ENCODE measurements around the gene JAM3. TPM values are rescaled to one million over a fixed set of nuclear protein-coding genes. Genes with fewer than 3 reads are reported as not detected.

The JAM3 gene
- total and polyA plus RNA-seq, 2 of the 8 experiments (the other 6 are each of a cell fraction or from before 2014, with no cell fraction given), result 19.6 to 42.8 TPM

DNA sequence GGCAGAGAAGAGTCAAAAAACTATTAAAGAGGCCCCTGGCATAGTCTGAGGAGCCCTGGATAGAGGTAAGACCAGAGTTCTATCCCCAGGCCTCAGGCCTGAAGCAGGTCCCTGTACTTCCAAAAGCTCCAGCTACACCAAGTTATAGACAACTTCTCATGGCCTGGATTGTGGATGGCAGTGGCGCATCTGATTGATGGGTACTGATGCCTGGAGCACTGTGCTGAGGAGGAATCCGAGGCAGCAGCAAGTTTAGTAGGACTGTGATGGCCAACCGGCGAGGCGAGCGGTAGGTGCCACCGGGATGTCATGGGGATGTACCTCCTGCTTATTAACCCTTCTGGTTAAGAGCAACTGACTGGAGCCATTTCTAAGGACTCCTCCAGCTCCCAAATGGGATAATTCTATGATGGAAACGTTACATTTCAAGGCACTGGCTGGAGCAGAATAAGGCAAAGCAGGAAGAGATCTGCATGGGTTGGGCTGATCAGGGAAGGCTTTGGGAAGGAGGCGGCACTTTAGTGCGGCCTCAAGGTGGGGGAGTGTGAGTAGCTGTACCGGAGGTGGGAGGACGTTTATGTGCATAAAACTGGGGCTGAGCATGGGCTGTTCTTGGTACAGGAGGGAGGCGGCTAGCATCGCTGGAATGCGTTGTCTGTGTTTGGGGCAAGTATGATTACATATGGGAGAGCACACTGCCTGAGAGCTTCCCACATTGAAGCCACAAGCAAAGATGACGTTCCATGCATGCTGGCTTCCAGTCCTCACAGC is 24.2 kb upstream of the JAM3 start:
- POLR2A ChIA-PET (ENCODE audit: partially characterized antibody), result interaction anchor here (1.5 to 1.8 kb wide), 2 partner anchors 11 to 125 kb away, joined by 4 read pairs; no protein-coding TSS in a partner anchor
- no peak for FAIRE-seq
- TF ChIP-seq POU5F1 (IDR thresholded peaks at IDR 0.05; ENCODE audit: low read depth, low read length) (no peak), YY1 (IDR thresholded peaks at IDR 0.05; ENCODE audit: low read depth, low read length) (no peak), JUN (IDR thresholded peaks at IDR 0.05; ENCODE audit: low read depth, low read length) (no peak), CBX5 (IDR thresholded peaks at IDR 0.05; ENCODE audit: low read depth, low read length) (no peak), CHD1 (IDR thresholded peaks at IDR 0.05; ENCODE audit: low read depth, low read length) (no peak), KDM4A (IDR thresholded peaks at IDR 0.05; ENCODE audit: low read depth, low read length, severe bottlenecking) (no peak), EGR1 (IDR thresholded peaks at IDR 0.05; ENCODE audit: borderline replicate concordance, low read depth, low read length) (no peak), SUZ12 (IDR thresholded peaks at IDR 0.05; ENCODE audit: low read length) (no peak), RNF2 (IDR thresholded peaks at IDR 0.05; ENCODE audit: borderline replicate concordance, low read depth, low read length, missing control alignments, poor library complexity, severe bottlenecking) (no peak), RAD21 (IDR thresholded peaks at IDR 0.05 in 1 of 2, conservative IDR thresholded peaks at IDR 0.05 in 1 of 2; ENCODE audit: low read depth in 2 of 2, low read length in 2 of 2) (no peak)
- TF ChIP-seq, protein P1, sequence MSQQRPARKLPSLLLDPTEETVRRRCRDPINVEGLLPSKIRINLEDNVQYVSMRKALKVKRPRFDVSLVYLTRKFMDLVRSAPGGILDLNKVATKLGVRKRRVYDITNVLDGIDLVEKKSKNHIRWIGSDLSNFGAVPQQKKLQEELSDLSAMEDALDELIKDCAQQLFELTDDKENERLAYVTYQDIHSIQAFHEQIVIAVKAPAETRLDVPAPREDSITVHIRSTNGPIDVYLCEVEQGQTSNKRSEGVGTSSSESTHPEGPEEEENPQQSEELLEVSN (IDR thresholded peaks at IDR 0.05), result no peak

More for the DNA sequence above, 24.2 kb upstream of the JAM3 start:
- Histone ChIP-seq H3K27me3 (replicated peaks in 1 of 4; ENCODE audit: control insufficient read depth in 3 of 4, extremely low read depth in 1 of 4, insufficient read depth in 3 of 4, low read length in 3 of 4) (no peaks in the 10 kb centered on the region), H4K20me1 (replicated peaks in 1 of 2; ENCODE audit: control insufficient read depth in 1 of 2, insufficient read depth in 2 of 2, low read length in 2 of 2) (no peaks in the 10 kb centered on the region), H4K8ac (ENCODE audit: extremely low read depth, insufficient read depth, low read length) (no peak overlapping the region), H3K23me2 (ENCODE audit: low read depth, low read length) (no peaks in the 10 kb centered on the region), H3K79me1 (ENCODE audit: low read depth, low read length) (no peaks in the 10 kb centered on the region), H2BK20ac (ENCODE audit: low read length) (no peak overlapping the region), H3K4ac (replicated peaks; ENCODE audit: insufficient read length, low read depth, low read length) (no peak overlapping the region), H3K79me2 (ENCODE audit: control insufficient read depth in 1 of 2, insufficient read depth in 2 of 2, low read length in 2 of 2) (no peaks in the 10 kb centered on the region), H3K23ac (ENCODE audit: insufficient read length) (no peak overlapping the region), H3K36me3 (ENCODE audit: control insufficient read depth in 2 of 4, insufficient read depth in 4 of 4, low read length in 3 of 4) (no peaks in the 10 kb centered on the region), H2AK5ac (ENCODE audit: low read depth, low read length) (no peak overlapping the region), H2BK120ac (replicated peaks; ENCODE audit: low read depth, low read length) (no peak overlapping the region), H3K18ac (ENCODE audit: extremely low read depth, low read length) (no peak overlapping the region), H2BK12ac (ENCODE audit: low read depth, low read length) (no peak overlapping the region), H2BK15ac (ENCODE audit: low read length) (no peak overlapping the region), H3K14ac (ENCODE audit: insufficient read length) (no peak overlapping the region), H3K27ac (ENCODE audit: low read depth, low read length) (no peak overlapping the region), H4K5ac (ENCODE audit: insufficient read length, low read depth, low read length) (no peak overlapping the region), H3K9me3 (ENCODE audit: insufficient read depth in 2 of 2, low read depth in 1 of 2, low read length in 1 of 2) (no peaks in the 10 kb centered on the region), H2BK5ac (ENCODE audit: low read depth, low read length) (no peak overlapping the region), H3K4me1 (replicated peaks in 1 of 4; ENCODE audit: control insufficient read depth in 3 of 4, insufficient read depth in 4 of 4, low read length in 3 of 4) (peaks cover 0 to 8% (median 4%) of the 10 kb centered on the region in 4 experiments; a peak in 6 of 7 replicates), H4K91ac (replicated peaks; ENCODE audit: insufficient read length, low read length) (no peak overlapping the region), H3K9ac (replicated peaks in 1 of 4; ENCODE audit: extremely low read depth in 1 of 4, low read depth in 3 of 4, low read length in 3 of 4) (no peak overlapping the region), H3K4me2 (ENCODE audit: insufficient read depth in 1 of 2, low read depth in 2 of 2, low read length in 2 of 2) (no peak overlapping the region), H3K4me3 (ENCODE audit: extremely low read depth in 1 of 4, insufficient read depth in 2 of 4, low read depth in 3 of 4, low read length in 4 of 4) (no peak overlapping the region), H3K56ac (replicated peaks; ENCODE audit: insufficient read length, low read depth, low read length) (no peak overlapping the region), H2AFZ (ENCODE audit: low read length) (no peak overlapping the region)
- 92% methylated on average over 16 of the region's 16 CpGs; no CpG with 5 or more reads in 1 of the 2 experiments for WGBS, 2 experiments (ENCODE audit: extremely low coverage in 1 of 2, insufficient coverage in 1 of 2, insufficient read length in 1 of 2, insufficient replicate concordance in 2 of 2, low coverage in 1 of 2, low lambda C conversion rate in 2 of 2, missing lambda C conversion rate in 1 of 2)
- CTCF ChIA-PET (ENCODE audit: partially characterized antibody), result interaction anchor here (0.6 to 9.5 kb wide), 26 partner anchors 9 to 501 kb away, joined by 3 to 178 read pairs (median 6); no protein-coding TSS in a partner anchor
- DNase-seq (ENCODE audit: low read depth in 1 of 2, low spot score in 2 of 2), result no peak

Data from H1 (cell line).